ENCODE data around the gene PRDM1. TPM values are rescaled to one million over a fixed set of nuclear protein-coding genes. Genes with fewer than 3 reads are reported as not detected.

PRDM1 gene
- total and polyA plus RNA-seq, 2 of the 13 experiments (the other 11 are each of a cell fraction or from before 2014, with no cell fraction given) = 0.13 TPM; not detected in 1

DNA sequence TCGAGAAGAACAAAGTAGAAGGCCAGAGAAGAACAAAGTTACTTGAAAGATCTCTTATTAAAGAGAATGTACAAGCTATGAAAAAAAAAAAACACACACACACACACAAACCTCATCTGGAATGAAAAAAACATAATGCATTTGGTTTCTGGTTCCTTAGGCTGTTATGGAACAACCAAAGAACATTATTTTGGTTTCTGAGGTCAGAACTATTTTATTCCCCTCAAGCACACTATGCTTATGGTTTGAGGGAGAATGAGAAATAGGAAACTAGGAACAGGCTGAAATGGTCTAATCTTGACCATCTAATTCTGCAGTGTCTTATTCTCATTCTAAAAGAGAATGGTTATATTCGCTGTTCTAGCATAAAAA, 8.8 kb downstream of the PRDM1 start:
- ChIA-PET POLR2A (no interaction called here), CTCF (ENCODE audit: low intra/inter-chr PET ratio, low total read pairs) (no interaction called here)
- Histone ChIP-seq H3K9me3 (ENCODE audit: low read length) (no peaks in the 10 kb centered on the region), H3K9ac (ENCODE audit: insufficient read depth, low read depth, low read length) (no peak overlapping the region), H3K27me3 (ENCODE audit: control insufficient read depth in 1 of 2, insufficient read depth in 2 of 2, low read length in 2 of 2) (peaks cover 1 to 41% of the 10 kb centered on the region in 2 experiments; a peak in 2 of 5 replicates), H3K4me1 (ENCODE audit: insufficient read depth, low read length) (peaks cover 6% of the 10 kb centered on the region; the same call in 1 of the 2 replicates), H3K4me3 (replicated peaks in 1 of 3; ENCODE audit: insufficient read depth in 1 of 3, low read depth in 2 of 3, low read length in 3 of 3) (no peak overlapping the region), H3K79me2 (ENCODE audit: insufficient read depth, low read length) (no peaks in the 10 kb centered on the region), H2AFZ (ENCODE audit: low read length) (no peak overlapping the region), H4K20me1 (ENCODE audit: insufficient read depth, low read length) (no peaks in the 10 kb centered on the region), H3K36me3 (replicated peaks in 1 of 2; ENCODE audit: control insufficient read depth in 1 of 2, insufficient read depth in 2 of 2, low read length in 2 of 2) (no peaks in the 10 kb centered on the region), H3K27ac (ENCODE audit: extremely low read length, insufficient read depth, low read length) (no peak overlapping the region), H3K4me2 (ENCODE audit: low read depth, low read length) (no peak overlapping the region)
- TF ChIP-seq HDAC6 (IDR thresholded peaks at IDR 0.05; ENCODE audit: low read depth, low read length) (no peak), ZFP62 (CRISPR knock-in tag; IDR thresholded peaks at IDR 0.05) (no peak), ZNF878 (CRISPR knock-in tag; IDR thresholded peaks at IDR 0.05) (no peak), ZIK1 (CRISPR knock-in tag; IDR thresholded peaks at IDR 0.05; ENCODE audit: borderline replicate concordance, low read depth) (no peak), ZNF790 (CRISPR knock-in tag; IDR thresholded peaks at IDR 0.05; ENCODE audit: borderline replicate concordance) (no peak), ZFP1 (CRISPR knock-in tag; IDR thresholded peaks at IDR 0.05) (no peak), ETV5 (CRISPR knock-in tag; IDR thresholded peaks at IDR 0.05; ENCODE audit: borderline replicate concordance) (no peak)
- TF ChIP-seq, protein P1, sequence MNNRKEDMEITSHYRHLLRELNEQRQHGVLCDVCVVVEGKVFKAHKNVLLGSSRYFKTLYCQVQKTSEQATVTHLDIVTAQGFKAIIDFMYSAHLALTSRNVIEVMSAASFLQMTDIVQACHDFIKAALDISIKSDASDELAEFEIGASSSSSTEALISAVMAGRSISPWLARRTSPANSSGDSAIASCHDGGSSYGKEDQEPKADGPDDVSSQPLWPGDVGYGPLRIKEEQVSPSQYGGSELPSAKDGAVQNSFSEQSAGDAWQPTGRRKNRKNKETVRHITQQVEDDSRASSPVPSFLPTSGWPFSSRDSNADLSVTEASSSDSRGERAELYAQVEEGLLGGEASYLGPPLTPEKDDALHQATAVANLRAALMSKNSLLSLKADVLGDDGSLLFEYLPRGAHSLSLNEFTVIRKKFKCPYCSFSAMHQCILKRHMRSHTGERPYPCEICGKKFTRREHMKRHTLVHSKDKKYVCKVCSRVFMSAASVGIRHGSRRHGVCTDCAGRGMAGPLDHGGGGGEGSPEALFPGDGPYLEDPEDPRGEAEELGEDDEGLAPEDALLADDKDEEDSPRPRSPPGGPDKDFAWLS (CRISPR knock-in tag; IDR thresholded peaks at IDR 0.05; ENCODE audit: borderline replicate concordance) = no peak
- ATAC-seq (no peak), FAIRE-seq (no peak), DNase-seq (ENCODE audit: low spot score) (no peak)
- BruUV-seq (replicated peaks) = no TSS peak
- in situ Hi-C loops (cut with HindIII; ENCODE audit: extremely low pct_ligation_motif_present, low pct_unique_long_range_greater_than_20kb) = no loop called here
- intact Hi-C loops (cut with micrococcal nuclease; ENCODE audit: unreplicated experiment) = no loop called here
- WGBS (ENCODE audit: low lambda C conversion rate) = 0% methylated on average over 2 of the region's 2 CpGs
